Body of pancreas (tissue), 4 donors: ENCODE data around the gene TNFSF4.

Experiments used
- POLR2A ChIP-seq, 3 donors: fragments of 450-650 bp; IDR thresholded peaks; one replicate each; pipeline ENCODE4 v1.6.1; 2016; ENCODE audit warnings: antibody characterized with exemption in 3 of 3, mild to moderate bottlenecking in 2 of 3
- TF ChIP-seq, protein P1 (sequence below), 7 experiments: fragments of 450-650 bp in 4 of 7; fragments of 200-600 bp in 3 of 7; sonication (generic) in 3 of 7; IDR thresholded peaks; one replicate each; pipeline ENCODE4 v1.5.1; 2016 to 2019; ENCODE audit warnings: antibody characterized with exemption in 7 of 7

DNA sequence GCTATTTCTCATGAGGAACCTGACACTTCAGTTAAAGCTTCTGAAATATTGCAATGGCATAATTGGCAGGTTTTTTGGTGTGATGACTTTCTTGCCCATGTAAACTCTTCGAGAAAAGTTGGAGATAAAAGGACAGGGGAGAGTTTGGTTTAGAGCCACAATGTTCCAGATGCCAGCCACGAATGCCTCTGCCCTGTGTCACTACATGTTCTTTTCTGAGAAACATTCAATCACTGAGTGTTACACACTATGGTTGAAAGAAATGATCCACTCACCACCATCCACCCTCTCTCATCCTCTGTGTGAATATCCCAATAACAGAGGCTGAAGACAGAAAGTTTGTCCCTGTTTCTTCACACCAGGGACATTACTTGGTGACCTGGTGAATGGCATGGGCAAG lies 66.4 kb downstream of the TNFSF4 start:
- TF ChIP-seq, protein P1, sequence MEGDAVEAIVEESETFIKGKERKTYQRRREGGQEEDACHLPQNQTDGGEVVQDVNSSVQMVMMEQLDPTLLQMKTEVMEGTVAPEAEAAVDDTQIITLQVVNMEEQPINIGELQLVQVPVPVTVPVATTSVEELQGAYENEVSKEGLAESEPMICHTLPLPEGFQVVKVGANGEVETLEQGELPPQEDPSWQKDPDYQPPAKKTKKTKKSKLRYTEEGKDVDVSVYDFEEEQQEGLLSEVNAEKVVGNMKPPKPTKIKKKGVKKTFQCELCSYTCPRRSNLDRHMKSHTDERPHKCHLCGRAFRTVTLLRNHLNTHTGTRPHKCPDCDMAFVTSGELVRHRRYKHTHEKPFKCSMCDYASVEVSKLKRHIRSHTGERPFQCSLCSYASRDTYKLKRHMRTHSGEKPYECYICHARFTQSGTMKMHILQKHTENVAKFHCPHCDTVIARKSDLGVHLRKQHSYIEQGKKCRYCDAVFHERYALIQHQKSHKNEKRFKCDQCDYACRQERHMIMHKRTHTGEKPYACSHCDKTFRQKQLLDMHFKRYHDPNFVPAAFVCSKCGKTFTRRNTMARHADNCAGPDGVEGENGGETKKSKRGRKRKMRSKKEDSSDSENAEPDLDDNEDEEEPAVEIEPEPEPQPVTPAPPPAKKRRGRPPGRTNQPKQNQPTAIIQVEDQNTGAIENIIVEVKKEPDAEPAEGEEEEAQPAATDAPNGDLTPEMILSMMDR (IDR thresholded peaks at IDR 0.05) = no peak
- no peak for TF ChIP-seq POLR2A (IDR thresholded peaks at IDR 0.05)
